ENCODE measurements around the gene CCHCR1. TPM values are rescaled to one million over a fixed set of nuclear protein-coding genes. Genes with fewer than 3 reads are reported as not detected.

Gene CCHCR1
- total RNA-seq, 2 experiments from 2014 or later: 17.5 to 18.2 TPM

GRCh38 chr6:31114541-31114878 lies 43.1 kb downstream of the CCHCR1 start, which contains the start of gene PSORS1C1:
Gene PSORS1C1, plus strand, starts transcription at chr6:31114800. Its CDS starts 14,833 bp downstream, at chr6:31129633.
- no peak within 1 kb of the TSS for H3K27ac Mint-ChIP-seq

GRCh38 chr6:31113861-31114540 lies 43.6 kb downstream of the CCHCR1 start:
- Mint-ChIP-seq H3K4me1 (ENCODE audit: low read depth) (peaks cover 11% of the 10 kb centered on the region), H3K9me3 (no peaks in the 10 kb centered on the region), H3K27ac (no peak overlapping the region), H3K4me3 (no peak overlapping the region), H3K27me3 (peaks cover 7% of the 10 kb centered on the region), H3K36me3 (ENCODE audit: low read depth) (no peaks in the 10 kb centered on the region)
- ChIA-PET POLR2A (no interaction called here), CTCF (no interaction called here)
- Histone ChIP-seq H3K9me3 (ENCODE audit: control insufficient read depth in 1 of 2, insufficient read depth in 1 of 2, low read length in 2 of 2) (no peaks in the 10 kb centered on the region), H3K36me3 (ENCODE audit: insufficient read depth, low read length) (no peaks in the 10 kb centered on the region), H3K4me3 (ENCODE audit: low read length) (no peak overlapping the region), H3K27ac (ENCODE audit: low read depth in 1 of 2, low read length in 2 of 2) (no peak overlapping the region), H3K27me3 (ENCODE audit: control insufficient read depth in 1 of 2, insufficient read depth in 2 of 2, low read length in 2 of 2) (peaks cover 0 to 3% of the 10 kb centered on the region in 2 experiments), H3K4me1 (ENCODE audit: insufficient read depth, low read length) (peaks cover 9% of the 10 kb centered on the region)
- intact Hi-C loops (cut with DNase I, micrococcal nuclease): loop anchor here in 1 of 2 experiments (10.0 kb wide), 1 partner anchor 179 kb away; the partner anchor contains the start of gene SFTA2
- DNase-seq (no peak), ATAC-seq (ENCODE audit: poor library complexity) (no peak)
- no peak for TF ChIP-seq CTCF (IDR thresholded peaks at IDR 0.05)

More at GRCh38 chr6:31114541-31114878, 43.1 kb downstream of the CCHCR1 start, which contains the start of gene PSORS1C1:
- POLR2A ChIA-PET: interaction anchor here (1.0 to 1.3 kb wide), 3 partner anchors 21 to 35 kb away, joined by 3 to 5 read pairs (median 5); no protein-coding TSS in a partner anchor
- no peak within 1 kb of the TSS for H3K4me3 Mint-ChIP-seq
- Histone ChIP-seq H3K36me3 (ENCODE audit: insufficient read depth, low read length) (no peaks in the 10 kb centered on the region), H3K27ac (ENCODE audit: low read depth in 1 of 2, low read length in 2 of 2) (no peak within 1 kb of the TSS), H3K4me1 (ENCODE audit: insufficient read depth, low read length) (peaks cover 9% of the 10 kb centered on the region), H3K27me3 (ENCODE audit: control insufficient read depth in 1 of 2, insufficient read depth in 2 of 2, low read length in 2 of 2) (peaks cover 0 to 3% of the 10 kb centered on the region in 2 experiments), H3K9me3 (ENCODE audit: control insufficient read depth in 1 of 2, insufficient read depth in 1 of 2, low read length in 2 of 2) (no peaks in the 10 kb centered on the region), H3K4me3 (ENCODE audit: low read length) (no peak within 1 kb of the TSS)
- intact Hi-C loops (cut with DNase I, micrococcal nuclease): loop anchor here in 1 of 2 experiments (10.0 kb wide), 1 partner anchor 180 kb away; the partner anchor contains the start of gene SFTA2
- H3K27me3 Mint-ChIP-seq: peaks cover 7% of the 10 kb centered on the region
- no peak for TF ChIP-seq CTCF (IDR thresholded peaks at IDR 0.05)
- no peaks in the 10 kb centered on the region for H3K9me3 Mint-ChIP-seq
- CTCF ChIA-PET: no interaction called here
- ATAC-seq (ENCODE audit: poor library complexity): no peak
- peaks cover 11% of the 10 kb centered on the region for H3K4me1 Mint-ChIP-seq (ENCODE audit: low read depth)
- H3K36me3 Mint-ChIP-seq (ENCODE audit: low read depth): no peaks in the 10 kb centered on the region
- DNase-seq: no peak

- Mint-ChIP-seq H3K9me3 (no peaks in the 10 kb centered on the region), H3K36me3 (ENCODE audit: low read depth) (no peaks in the 10 kb centered on the region), H3K27ac (no peak within 1 kb of the TSS), H3K4me3 (no peak within 1 kb of the TSS), H3K4me1 (ENCODE audit: low read depth) (peaks cover 11% of the 10 kb centered on the region), H3K27me3 (peaks cover 7% of the 10 kb centered on the region)
- POLR2A ChIA-PET: interaction anchor here (0.9 kb wide), 1 partner anchor 18 kb away, joined by 3 read pairs; no protein-coding TSS in a partner anchor
- DNase-seq: no peak
- Histone ChIP-seq H3K4me1 (ENCODE audit: insufficient read depth, low read length) (peaks cover 9% of the 10 kb centered on the region), H3K27ac (ENCODE audit: low read depth in 1 of 2, low read length in 2 of 2) (no peak within 1 kb of the TSS), H3K27me3 (ENCODE audit: control insufficient read depth in 1 of 2, insufficient read depth in 2 of 2, low read length in 2 of 2) (peaks cover 0 to 3% of the 10 kb centered on the region in 2 experiments), H3K9me3 (ENCODE audit: control insufficient read depth in 1 of 2, insufficient read depth in 1 of 2, low read length in 2 of 2) (no peaks in the 10 kb centered on the region), H3K36me3 (ENCODE audit: insufficient read depth, low read length) (no peaks in the 10 kb centered on the region), H3K4me3 (ENCODE audit: low read length) (no peak within 1 kb of the TSS)
- intact Hi-C loops (cut with DNase I, micrococcal nuclease): loop anchor here in 1 of 2 experiments (10.0 kb wide), 1 partner anchor 178 kb away; the partner anchor contains the start of gene SFTA2
- no peak for ATAC-seq (ENCODE audit: poor library complexity)
- no peak for TF ChIP-seq CTCF (IDR thresholded peaks at IDR 0.05)
- CTCF ChIA-PET: no interaction called here
Observed at GRCh38 chr6:31112478-31112877, 45.1 kb downstream of the CCHCR1 start, which contains the start of gene C6orf15. Gene C6orf15, minus strand, starts transcription at chr6:31112575. Its CDS starts 20 bp downstream, at chr6:31112555.
